HL-60 (cell line): ENCODE data around the gene GABRD.

Experiments used
- DNase-seq, 2 experiments: peaks; one replicate each; pipeline ENCODE4 v3.0.0-alpha.2; 2010 to 2020; ENCODE audit warnings: low read depth in 1 of 2, low spot score in 1 of 2
- H3K27ac ChIP-seq: fragments of 250-450 bp; sonication (Bioruptor Pico); replicated peaks from 2 replicates; pipeline ENCODE4 v1.5.1; 2020; ENCODE audit warnings: mild to moderate bottlenecking, moderate library complexity
- H3K27me3 ChIP-seq: fragments of 250-450 bp; sonication (Bioruptor Pico); 2 replicates; pipeline ENCODE4 v1.5.1; 2021; ENCODE audit warnings: mild to moderate bottlenecking, moderate library complexity; ENCODE audit not compliant: insufficient read depth, poor library complexity, severe bottlenecking
- H3K4me3 ChIP-seq: replicated peaks from 2 replicates; pipeline ENCODE4 v1.5.1; 2011; ENCODE audit warnings: mild to moderate bottlenecking, control low read depth, low read length; ENCODE audit not compliant: insufficient read depth
- CTCF ChIP-seq: IDR thresholded peaks from one replicate; pipeline ENCODE4 v1.5.1; 2011; ENCODE audit warnings: low read length, control low read depth, inconsistent platforms; ENCODE audit not compliant: insufficient read depth
- GABPA ChIP-seq: IDR thresholded peaks from 2 replicates; pipeline ENCODE4 v1.6.1; 2012; ENCODE audit warnings: low read depth
- POLR2AphosphoS5 ChIP-seq: IDR thresholded peaks from 2 replicates; pipeline ENCODE4 v1.6.1; 2012; ENCODE audit warnings: low read depth
- REST ChIP-seq: IDR thresholded peaks from 2 replicates; pipeline ENCODE4 v1.6.1; 2012; ENCODE audit warnings: low read depth; ENCODE audit not compliant: insufficient replicate concordance
- SPI1 ChIP-seq: IDR thresholded peaks from 2 replicates; pipeline ENCODE4 v1.6.1; 2012; ENCODE audit warnings: low read depth, mild to moderate bottlenecking, borderline replicate concordance

The GABRD gene

GRCh38 chr1:2021550-2021949 is 2.4 kb downstream of the GABRD start:
- H3K27ac ChIP-seq = no peak overlapping the region
- H3K4me3 ChIP-seq = no peak overlapping the region
- H3K27me3 ChIP-seq = peaks cover 59% of the 10 kb centered on the region
- DNase-seq = no peak
- no peak for TF ChIP-seq POLR2AphosphoS5
- TF ChIP-seq SPI1 = no peak
- no peak for TF ChIP-seq GABPA
- no peak for TF ChIP-seq REST
- no peak for TF ChIP-seq CTCF

GRCh38 chr1:2022063-2022770 is 3.1 kb downstream of the GABRD start:
- TF ChIP-seq SPI1 (no peak), POLR2AphosphoS5 (no peak), GABPA (no peak), REST (no peak), CTCF (no peak)
- no peak overlapping the region for H3K4me3 ChIP-seq
- no peak overlapping the region for H3K27ac ChIP-seq
- no peak for DNase-seq
- H3K27me3 ChIP-seq = peaks cover 53% of the 10 kb centered on the region

- TF ChIP-seq SPI1 (no peak), POLR2AphosphoS5 (no peak)
- H3K27me3 ChIP-seq = peaks cover 43% of the 10 kb centered on the region
- DNase-seq = no peak
- H3K4me3 ChIP-seq = no peak overlapping the region
- no peak overlapping the region for H3K27ac ChIP-seq
Measured at GRCh38 chr1:2023187-2023586, 4.0 kb downstream of the GABRD start.

GRCh38 chr1:2024451-2024850 is 5.3 kb downstream of the GABRD start:
- peaks cover 35% of the 10 kb centered on the region for H3K27me3 ChIP-seq
- no peak for TF ChIP-seq REST
- no peak for TF ChIP-seq POLR2AphosphoS5
- no peak for TF ChIP-seq SPI1
- TF ChIP-seq CTCF = no peak
- no peak for TF ChIP-seq GABPA

More at GRCh38 chr1:2024451-2024850, 5.3 kb downstream of the GABRD start:
- no peak for DNase-seq
- H3K27ac ChIP-seq = no peak overlapping the region
- H3K4me3 ChIP-seq = no peak overlapping the region
